HG02610 (cell line): ENCODE results near the gene RAC3.

Experiments
- ATAC-seq: cut with Tn5 transposase; IDR thresholded peaks from one replicate; pipeline ENCODE4 v1.9.1; 2021; ENCODE audit warnings: mild to moderate bottlenecking, moderate library complexity; ENCODE audit not compliant: unreplicated experiment

RAC3 gene

GRCh38 chr17:82031303-82031884 is at the start of gene RAC3:
TSS of gene RAC3 (plus strand) at chr17:82031678. CDS start at chr17:82031762, 84 bp downstream.
- no peak for ATAC-seq

DNA sequence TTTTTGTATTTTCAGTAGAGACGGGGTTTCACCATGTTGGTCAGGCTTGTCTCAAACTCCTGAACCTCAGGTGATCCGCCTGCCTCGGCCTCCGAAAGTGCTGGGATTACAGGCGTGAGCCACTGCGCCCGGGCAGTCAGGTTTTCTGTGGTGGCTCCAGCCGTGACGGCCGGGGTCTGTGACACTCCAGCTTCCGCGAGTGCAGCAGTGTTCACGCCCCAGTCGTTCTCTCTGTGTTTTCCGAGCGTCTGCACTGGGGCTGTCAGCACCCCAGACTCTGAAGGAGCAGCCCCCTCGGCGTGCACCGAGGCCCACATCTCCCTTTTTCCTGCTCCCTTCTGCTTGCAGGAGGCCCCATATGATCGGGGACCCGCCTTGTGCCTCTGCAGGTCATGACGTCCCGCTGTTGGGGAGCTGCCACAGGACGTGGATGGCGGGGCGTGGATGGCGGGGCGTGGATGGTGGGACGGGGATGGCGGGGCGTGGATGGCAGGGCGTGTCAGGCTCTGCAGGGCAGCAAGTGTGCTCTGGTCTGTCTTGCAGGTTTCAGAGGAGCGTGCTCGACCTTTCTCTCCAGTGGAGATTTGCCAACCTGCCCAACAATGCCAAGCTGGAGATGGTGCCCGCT is 48.4 kb upstream of the RAC3 start:
- no peak for ATAC-seq

GRCh38 chr17:81983639-81984373 is 47.7 kb upstream of the RAC3 start:
- no peak for ATAC-seq

DNA sequence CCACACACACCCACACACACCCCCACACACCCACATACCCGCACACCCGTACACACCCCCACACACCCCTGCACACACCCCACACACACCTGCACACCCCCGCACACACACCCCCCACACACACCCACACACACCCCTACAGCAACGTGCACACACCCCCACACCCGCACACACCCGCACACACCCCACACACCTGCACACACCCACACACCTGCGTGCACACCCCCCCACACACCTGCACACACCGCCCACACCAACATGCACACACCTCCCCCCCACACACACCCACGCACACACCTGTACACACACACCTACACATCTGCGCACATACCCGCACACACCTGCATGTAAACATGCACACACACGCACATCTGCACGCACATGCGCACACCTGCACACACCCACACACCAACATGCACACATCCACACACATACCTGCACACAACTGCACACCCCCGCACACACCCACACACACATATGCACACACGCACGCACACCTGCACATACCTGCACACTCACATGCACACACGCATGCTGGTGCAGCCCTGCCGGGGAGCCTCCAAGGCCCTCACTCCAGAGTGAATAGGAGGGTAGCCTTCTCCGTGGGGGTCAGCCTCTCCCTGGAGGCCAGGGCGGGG is 46.6 kb upstream of the RAC3 start:
- ATAC-seq = no peak

- no peak for ATAC-seq
Measured at GRCh38 chr17:81986606-81987005, 44.9 kb upstream of the RAC3 start.

DNA sequence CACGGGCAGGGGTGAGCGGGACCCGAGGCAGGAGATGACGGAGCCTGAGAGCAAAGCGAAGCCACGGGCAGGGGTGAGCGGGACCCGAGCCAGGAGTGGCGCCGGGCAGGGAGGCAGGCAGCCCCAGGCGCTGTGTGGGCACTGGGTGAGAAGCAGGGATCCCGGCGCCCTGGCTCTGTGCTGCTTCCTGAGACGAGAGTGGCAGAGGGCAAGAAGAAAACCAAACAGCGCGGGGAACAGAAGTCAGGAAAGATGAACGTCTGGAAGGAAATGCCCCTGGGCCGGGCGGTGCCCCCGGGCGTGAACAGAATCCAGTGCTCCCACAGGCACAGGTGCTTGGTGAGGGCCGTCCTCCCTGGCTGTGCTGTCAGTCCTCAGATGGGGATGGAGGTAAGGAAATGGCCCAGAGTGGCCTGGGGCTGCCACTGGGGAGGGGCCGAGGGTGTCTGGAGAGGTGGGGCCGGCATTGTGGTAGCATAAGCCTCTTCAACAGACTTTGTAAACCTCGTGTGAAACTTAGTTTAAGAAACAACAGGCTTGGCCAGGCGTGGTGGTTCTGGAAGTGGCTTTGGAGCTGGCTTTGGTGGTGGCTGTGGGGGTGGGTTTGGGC is 44.2 kb upstream of the RAC3 start:
- no peak for ATAC-seq

GRCh38 chr17:81990836-81991683 is 40.4 kb upstream of the RAC3 start:
- ATAC-seq = no peak

GRCh38 chr17:81991684-81992305 is 39.7 kb upstream of the RAC3 start:
- ATAC-seq = no peak

DNA sequence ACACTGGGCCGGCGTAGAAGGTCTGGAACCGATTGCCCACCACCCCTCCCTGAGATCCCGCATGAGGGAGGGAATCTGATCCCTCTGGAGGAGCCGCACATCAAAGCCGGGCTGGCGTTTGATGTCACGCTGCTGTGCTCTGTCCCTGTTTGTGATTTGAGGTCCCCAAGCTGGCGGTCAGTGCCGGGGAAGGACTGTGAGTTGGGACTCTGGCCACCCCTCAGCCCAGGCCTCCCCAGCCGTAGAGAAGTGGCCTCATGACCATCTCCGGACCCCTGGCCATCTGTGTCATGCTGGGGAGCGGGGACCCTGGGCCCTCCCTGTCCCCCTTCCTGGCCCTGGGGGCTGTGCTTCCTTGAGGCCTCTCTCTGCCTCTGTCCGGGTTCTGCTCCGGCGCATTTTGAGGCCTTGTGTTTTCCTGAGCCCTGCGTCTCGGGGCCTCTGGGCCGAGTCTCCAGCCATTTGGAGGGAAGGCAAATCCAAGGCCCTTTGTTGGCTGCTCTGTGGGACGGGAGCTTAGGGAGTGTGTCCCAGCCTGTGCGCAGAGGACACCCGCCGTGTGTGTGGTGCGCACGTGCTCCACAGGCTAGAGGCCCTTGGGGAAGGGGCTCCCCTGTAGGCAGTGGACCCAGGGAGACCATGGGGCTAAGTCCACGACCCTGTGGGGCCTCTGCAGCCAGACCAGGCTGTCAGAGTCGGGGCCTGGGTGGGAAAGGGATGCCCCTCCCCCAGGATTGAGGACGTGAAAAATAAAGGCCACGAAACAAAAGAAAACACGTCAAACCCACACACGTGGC is 39.0 kb upstream of the RAC3 start:
- ATAC-seq = no peak

- no peak for ATAC-seq
Measured at GRCh38 chr17:81993729-81994592, 37.5 kb upstream of the RAC3 start.

- ATAC-seq = no peak
Measured at GRCh38 chr17:81994593-81995462, 36.6 kb upstream of the RAC3 start.

GRCh38 chr17:81995463-81996231 is 35.8 kb upstream of the RAC3 start:
- ATAC-seq = no peak

GRCh38 chr17:81996232-81996756 is 35.2 kb upstream of the RAC3 start:
- ATAC-seq = no peak

GRCh38 chr17:81996757-81997441 is 34.6 kb upstream of the RAC3 start:
- ATAC-seq = no peak

GRCh38 chr17:81998212-81998611 is 33.3 kb upstream of the RAC3 start:
- ATAC-seq = no peak
